COLO668 (cell line): ENCODE measurements around the gene TMC2.
"Not testable (repeated sequence)": the region's sequence is repeated elsewhere in the genome, so short reads cannot be mapped to it uniquely, and the experiment has no call there.

Source experiments
- DNase-seq: peaks from one replicate; lab custom pipeline; 2025; ENCODE audit not compliant: unreplicated experiment; lab: John Stamatoyannopoulos, UW

TMC2 gene, protein sequence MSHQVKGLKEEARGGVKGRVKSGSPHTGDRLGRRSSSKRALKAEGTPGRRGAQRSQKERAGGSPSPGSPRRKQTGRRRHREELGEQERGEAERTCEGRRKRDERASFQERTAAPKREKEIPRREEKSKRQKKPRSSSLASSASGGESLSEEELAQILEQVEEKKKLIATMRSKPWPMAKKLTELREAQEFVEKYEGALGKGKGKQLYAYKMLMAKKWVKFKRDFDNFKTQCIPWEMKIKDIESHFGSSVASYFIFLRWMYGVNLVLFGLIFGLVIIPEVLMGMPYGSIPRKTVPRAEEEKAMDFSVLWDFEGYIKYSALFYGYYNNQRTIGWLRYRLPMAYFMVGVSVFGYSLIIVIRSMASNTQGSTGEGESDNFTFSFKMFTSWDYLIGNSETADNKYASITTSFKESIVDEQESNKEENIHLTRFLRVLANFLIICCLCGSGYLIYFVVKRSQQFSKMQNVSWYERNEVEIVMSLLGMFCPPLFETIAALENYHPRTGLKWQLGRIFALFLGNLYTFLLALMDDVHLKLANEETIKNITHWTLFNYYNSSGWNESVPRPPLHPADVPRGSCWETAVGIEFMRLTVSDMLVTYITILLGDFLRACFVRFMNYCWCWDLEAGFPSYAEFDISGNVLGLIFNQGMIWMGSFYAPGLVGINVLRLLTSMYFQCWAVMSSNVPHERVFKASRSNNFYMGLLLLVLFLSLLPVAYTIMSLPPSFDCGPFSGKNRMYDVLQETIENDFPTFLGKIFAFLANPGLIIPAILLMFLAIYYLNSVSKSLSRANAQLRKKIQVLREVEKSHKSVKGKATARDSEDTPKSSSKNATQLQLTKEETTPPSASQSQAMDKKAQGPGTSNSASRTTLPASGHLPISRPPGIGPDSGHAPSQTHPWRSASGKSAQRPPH

DNA sequence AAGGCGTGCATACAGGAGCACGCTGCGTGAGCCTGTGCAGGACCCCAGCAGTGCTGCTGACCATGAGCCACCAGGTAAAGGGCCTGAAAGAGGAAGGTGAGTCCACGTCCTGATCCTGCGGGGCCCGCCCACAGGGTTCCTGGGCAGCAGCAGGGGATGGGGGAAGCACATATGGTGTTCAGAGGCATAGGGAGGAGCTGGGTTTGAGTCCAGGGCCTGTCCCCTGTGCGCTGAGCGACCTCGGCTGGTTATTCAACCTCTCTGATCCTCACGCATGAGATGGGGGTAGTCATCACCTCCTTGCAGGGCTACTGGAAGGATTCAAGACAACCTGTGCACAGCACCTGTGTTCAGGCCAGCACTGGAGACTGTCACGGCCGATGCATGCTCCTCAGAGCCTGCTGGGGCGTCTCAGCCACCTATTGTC, at the start of gene TMC2:
Gene TMC2 (plus strand): TSS at position 14 of the 427 bp plus-strand sequence. CDS start 49 bp downstream, at position 63.
- no peak for DNase-seq

DNA sequence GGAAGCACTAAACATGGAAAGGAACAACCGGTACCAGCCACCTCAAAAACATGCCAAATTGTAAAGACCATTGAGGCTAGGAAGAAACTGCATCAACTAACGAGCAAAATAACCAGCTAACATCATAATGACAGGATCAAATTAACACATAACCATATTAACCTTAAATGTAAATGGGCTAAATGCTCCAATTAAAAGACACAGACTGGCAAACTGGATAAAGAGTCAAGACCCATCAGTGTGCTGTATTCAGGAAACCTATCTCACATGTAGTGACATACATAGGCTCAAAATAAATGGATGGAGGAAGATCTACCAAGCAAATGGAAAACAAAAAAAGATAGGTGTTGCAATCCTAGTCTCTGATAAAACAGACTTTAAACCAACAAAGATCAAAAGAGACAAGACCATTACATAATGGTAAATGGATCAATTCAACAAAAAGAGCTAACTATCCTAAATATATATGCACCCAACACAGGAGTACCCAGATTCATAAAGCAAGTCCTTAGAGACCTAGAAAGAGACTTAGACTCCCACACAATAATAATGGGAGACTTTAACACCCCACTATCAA, 33.5 kb upstream of the TMC2 start:
- not testable (repeated sequence) for DNase-seq

DNA sequence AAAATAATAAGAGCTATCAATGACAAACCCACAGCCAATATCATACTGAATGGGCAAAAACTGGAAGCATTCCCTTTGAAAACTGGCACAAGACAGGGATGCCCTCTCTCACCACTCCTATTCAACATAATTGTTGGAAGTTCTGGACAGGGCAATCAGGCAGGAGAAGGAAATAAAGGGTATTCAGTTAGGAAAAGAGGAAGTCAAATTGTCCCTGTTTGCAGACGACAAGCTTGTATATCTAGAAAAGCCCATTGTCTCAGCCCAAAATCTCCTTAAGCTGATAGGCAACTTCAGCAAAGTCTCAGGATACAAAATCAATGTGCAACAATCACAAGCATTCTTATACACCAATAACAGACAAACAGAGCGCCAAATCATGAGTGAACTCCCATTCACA, 31.6 kb upstream of the TMC2 start:
- not testable (repeated sequence) for DNase-seq

DNA sequence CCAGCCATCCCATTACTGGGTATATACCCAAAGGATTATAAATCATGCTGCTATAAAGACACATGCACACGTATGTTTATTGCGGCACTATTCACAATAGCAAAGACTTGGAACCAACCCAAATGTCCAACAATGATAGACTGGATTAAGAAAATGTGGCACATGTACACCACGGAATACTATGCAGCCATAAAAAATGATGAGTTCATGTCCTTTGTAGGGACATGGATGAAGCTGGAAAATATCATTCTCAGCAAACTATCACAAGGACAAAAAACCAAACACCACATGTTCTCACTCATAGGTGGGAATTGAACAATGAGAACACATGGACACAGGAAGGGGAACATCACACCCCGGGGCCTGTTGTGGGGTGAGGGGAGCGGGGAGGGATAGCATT, 29.9 kb upstream of the TMC2 start:
- not testable (repeated sequence) for DNase-seq

DNA sequence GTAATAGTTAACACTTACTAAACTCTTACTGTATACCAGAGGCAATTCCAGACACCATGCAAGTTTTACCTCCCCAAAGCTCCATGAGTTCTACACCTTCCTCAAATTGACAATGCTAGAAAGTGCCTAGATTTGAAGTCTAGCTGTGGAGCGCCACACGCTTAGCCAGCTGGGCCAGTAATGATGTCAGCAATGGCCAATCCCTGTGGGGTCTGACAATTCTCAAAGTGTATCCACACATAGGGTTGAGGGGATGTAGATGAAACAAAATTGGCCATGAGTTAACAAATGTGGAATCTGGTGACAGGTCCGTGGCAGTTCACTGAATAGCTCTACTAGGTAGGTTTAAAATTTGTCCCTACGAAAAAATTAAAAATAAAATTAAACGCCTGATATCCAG, 28.9 kb upstream of the TMC2 start:
- DNase-seq = no peak

DNA sequence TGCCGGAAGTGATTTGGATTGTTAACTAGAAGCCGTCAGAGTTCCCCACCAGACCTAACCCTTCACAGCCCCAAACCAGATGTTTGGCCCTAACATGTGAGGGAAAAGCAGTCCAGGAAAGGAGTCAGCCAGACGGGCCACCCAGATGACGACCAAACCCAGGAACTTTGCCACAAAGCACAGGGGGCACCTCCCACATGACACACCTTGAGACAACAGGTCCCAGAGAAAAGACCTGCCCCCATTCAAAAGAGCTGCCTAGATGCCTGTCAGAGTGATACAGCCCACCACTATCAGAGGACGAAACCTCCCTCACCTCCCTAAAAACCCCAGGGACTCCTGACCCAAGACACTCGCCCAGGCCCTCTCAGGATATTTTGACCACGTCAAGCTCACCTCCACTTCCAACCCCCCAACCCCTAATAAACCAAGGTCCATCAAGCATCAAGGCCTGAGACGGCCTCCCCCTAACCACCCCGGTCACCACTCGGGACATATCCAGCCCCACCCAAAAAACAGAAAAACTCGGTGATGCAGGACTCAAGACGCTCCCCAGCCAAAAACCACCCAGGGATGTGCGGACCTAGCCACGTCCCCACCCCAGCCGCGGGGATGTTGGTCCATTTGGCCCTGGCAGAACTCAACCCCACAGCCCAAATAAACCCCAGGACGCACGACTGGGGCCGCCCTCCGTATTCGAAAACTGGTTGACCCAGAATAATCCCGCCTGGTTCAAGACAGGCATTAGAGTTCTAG, 28.3 kb upstream of the TMC2 start:
- DNase-seq = no peak

DNA sequence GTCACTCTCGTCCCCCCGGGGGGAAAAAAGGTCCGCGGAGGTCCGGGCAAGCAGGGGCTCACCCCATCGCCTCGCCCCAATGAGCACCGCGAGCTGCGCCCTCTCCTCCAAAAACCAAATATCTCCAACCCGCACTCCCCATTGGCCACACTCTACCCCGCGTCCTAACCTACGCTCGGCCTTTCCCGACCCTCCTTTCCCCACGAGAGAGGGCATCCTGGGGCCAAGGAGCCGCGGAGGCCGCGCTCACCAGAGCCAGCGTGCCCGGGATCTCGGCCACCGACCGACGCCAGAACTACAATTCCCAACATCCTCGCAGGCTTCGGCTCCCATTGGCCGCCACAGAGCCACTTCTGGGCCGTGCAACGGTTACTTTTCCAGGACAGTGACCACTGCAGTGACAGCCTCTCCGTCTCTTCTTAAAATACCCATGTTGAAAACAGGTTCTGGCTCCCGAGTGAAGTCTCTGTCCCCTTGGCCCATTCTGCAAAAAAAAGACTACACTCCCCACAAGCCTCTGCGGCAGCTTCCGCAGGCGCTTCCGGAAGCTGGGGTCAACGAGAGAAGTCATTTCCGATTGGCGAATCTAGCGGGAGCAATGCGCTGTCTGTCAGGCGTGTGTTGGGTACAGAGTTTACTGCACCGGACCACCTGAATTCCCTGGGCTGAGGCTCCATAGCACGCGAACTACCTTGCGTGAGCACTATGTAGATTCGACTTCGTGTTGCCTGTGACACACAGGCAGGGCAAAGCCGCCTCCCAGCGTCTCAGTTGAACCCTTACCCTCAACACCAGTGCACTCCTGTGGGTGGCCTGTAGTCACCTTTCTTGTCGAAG, 27.5 kb upstream of the TMC2 start, which contains the start of gene ZNF343:
Gene ZNF343 (minus strand): TSS at position 285 of the 837 bp plus-strand sequence. CDS start 15,020 bp downstream, outside the sequence.
- DNase-seq = peak; percentile 82

DNA sequence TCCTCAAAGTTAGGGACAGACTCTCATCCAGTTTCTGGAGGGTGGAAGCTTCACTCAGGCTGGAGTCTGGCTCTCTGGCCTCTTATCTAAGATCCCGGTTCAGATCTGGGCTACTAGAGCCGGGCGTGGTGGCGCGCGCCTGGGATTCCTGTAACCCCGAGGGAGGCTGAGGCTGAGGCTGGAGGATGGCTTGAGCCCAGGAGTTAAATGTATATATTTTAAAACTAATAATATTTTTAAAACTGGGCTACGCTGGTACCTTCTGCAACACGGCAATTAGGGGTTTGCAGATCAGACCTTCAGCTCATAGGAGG, 26.9 kb upstream of the TMC2 start:
- DNase-seq = no peak

DNA sequence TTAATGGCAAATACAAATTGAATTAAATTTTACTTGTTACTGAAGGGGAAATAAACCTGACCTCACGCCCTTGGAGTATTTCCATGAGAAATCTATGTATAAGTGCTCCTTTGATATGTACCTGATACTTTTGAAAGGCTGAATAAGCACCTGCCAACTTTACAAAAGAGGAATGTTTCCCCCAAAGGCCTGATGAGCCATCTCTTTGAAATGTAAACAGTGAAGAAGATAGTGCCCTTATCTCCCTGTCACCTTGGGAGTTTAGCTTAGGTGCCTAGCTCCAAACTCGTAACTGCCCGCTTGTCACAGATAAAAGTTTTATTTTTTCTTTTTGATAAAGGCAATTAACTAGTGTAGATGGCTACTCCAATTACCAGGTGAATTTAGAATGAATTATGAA, 26.6 kb upstream of the TMC2 start:
- DNase-seq = no peak

DNA sequence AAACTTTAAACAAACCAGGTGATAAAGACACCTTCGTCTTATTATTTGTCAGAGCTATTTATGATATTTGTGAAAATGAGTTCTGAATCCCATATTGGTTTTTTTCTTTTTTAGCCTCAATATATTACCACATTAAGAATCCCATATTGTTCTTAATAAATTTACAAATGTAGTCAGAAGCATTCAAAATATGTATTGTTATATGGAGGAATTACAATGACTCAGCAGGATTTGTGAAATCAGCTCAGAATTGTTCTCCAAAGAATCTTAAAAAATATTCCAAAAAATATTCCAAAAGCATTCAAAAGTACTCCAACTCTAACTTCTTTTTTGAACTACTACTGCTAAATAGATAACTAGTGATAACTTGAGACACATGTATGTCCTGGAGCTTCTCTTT, 21.2 kb upstream of the TMC2 start:
- DNase-seq = no peak

DNA sequence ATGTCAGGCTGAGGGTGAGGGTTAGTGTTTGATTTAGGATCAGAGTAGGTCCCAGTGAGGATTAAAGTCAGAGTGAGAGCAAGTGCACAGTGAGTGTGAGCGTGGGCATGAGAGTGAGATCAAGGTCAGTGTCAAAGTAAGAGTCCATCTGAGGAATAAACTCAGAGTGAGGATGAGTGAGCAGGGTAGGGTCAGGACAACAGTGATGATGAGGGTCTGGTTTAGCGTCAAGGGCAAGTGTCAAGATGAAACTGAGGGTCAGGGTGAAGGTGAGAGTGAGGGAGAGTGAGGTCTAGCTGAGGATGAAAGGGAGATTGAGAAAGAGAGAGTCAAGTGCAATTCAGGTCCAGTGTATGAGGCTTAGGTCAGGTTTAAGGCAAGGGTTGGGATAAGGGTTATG, 20.0 kb upstream of the TMC2 start:
- DNase-seq = no peak

DNA sequence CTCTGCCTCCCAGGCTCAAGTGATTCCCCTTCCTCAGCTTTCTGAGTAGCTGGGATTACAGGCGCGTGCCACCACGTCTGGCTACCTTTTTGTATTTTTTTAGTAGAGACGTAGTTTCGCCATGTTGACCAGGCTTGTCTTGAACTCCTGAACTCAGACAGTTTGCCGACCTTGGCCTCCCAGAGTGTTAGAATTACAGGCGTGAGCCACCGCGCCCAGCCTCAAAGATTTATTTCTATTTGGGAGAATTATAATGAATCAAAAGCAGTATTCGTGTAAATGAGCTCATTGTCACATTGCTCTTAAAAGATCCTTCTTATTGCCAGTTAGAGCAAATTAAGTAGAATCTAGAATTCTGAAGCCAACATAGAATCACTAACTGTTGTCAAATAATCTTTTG, 18.3 kb upstream of the TMC2 start:
- DNase-seq = no peak

DNA sequence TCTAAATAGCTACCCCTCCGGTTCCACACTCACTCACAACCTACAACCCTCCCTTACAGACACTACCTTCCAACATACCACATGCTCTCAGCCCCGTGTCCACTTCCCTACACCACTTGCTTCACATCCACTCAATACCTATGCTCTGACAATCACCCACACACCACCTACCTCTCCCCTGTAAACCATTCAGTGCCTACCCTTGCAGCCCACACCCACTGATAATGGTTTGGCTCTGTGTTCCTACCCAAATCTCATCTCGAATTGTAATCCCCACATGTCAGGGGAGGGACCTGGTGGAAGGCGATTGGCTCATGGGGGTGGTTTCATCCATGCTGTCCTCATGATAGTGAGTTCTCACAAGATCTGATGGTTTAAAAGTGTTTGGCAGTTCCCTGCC, 17.8 kb upstream of the TMC2 start:
- no peak for DNase-seq

DNA sequence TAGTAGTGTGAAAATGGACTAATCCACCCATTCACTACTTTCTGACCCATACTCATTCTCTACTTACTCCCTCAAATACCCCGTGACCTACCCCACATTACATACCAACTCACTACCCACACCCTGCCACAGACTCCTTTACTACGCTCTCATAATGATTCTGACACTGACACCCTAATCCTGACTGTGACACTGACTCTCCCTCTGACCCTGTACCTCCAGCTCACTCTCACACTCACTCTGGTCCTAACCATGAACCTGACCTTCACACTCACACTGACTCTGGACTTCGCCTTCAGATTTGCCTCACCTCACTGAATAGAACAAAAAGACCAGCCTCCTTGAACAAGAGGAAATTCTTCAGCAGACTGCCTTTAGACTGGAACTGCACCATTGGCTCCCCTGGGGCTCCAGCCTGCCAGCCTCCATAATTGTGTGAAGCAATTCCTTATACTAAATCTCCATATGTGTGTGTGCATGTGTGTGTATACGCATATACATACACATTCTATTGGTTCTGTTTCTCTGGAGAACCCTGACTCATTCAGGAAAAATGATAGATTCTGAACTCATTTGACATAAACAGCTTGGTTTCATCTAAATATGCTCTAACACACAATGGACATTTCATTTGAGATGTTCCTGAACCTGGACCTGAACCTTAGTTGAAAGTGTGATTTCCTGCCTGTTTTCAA, 17.1 kb upstream of the TMC2 start:
- no peak for DNase-seq

DNA sequence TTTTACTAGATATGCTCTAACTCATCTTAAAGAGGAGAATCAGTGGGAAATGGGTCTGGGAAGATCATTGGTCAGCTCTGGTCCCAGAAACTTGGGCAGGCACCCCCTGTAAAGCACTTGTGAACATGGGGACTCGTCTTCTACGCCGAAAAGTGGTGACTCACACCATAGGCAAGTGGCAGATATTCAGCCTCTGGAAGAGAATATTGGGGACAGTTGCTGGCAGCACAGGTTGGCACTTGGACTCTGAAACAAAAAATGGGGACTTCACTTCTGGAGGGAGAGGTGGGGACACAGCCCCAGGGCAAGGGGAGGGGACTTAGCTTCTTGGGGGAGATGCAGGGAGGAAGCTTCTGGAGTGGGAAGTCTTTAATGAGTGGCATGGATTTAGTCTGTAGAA, 15.8 kb upstream of the TMC2 start:
- no peak for DNase-seq

DNA sequence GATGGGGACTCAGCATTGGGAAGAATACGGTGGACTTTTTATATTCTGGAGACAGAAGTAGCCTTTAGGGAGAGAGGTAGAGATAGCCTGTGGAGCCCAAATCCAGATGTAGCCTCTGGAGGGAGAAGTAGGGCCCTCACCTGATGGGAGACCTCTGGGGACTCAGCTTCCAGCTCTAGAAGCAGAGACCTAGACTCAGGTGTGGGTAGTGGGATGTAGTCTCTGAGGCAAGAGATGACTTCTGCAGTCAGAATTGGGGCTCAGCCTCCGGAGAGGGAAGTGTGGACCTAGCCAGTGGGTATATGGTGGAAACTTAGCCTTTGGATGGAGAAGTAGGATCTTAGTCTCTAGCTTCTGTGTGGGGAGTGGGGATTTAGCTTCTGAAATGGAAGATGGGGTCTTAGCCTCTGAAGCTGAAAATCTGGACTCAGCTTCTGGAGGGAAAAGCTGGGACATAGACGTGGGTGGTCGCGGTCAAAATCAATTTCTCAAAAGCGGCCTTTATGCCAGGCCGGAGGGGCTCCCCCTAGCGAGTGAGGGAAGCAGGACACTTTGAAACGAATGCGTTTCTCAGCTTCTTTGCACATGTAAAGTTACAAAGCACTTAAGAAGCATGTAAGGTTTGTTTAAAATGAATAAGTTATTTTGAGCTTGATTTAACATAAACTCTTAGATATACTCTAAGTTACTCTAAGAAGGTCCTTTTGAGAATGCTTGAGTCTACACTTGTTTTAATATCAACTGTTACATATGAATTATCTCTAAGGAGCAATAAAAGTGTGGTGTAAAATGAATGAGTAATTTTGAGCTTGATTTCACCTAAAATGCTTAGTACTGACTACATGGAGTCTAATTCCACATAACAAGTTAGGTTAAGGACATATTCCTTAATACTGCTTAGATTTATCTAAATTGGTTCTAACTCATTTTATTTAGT, 14.7 kb upstream of the TMC2 start:
- peak; percentile 37 for DNase-seq

DNA sequence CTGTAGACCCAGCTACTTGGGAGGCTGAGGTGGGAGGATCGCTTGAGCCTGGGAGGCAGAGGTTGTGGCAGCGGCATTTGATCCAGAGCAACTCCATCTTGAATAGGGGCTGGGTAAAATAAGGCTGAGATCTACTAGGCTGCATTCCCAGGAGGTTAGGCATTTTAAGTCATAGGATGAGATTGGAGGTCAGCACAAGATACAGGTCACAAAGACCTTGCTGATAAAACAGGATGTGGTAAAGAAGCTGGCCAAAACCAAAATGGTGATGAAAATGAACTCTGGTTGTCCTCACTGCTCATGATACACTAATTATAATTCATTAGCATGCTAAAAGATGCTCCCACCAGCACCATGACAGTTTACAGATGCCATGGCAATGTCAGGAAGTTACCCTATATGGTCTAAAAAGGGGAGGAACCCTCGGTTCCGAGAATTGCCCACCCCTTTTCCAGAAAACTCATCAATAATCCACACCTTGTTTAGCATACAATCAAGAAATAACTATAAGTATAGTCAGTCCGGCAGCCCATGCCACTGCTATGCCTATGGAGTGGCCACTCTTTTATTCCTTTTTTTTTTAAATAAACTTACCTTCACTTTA, 13.4 kb upstream of the TMC2 start:
- DNase-seq = not testable (repeated sequence)
